WTC11 (cell line): ENCODE data around the gene ZFYVE19. TPM values are rescaled to one million over a fixed set of nuclear protein-coding genes. Genes with fewer than 3 reads are reported as not detected.
A peak's percentile ranks its signal among the peaks of the same experiment; 100 is the strongest.

Experiments
- ATAC-seq: fragments of 200-7000 bp; cut with Tn5 transposase; 2 replicates; pipeline ENCODE4 v1.10.0; 2021; ENCODE audit warnings: mild to moderate bottlenecking, moderate library complexity
- CTCF ChIA-PET: fragments of 300-600 bp; sonication (Branson Sonifier 250); formaldehyde crosslinking; loops from one replicate; lab custom pipeline; 2021; ENCODE audit warnings: antibody characterized with exemption; lab: Charles Lee
- POLR2A ChIA-PET: fragments of 350-600 bp; sonication (Branson Sonifier 250); formaldehyde crosslinking; loops from one replicate; lab custom pipeline; 2021; ENCODE audit warnings: antibody characterized with exemption; lab: Charles Lee
- DNase-seq: peaks from one replicate; pipeline ENCODE4 v3.0.0; 2021; ENCODE audit warnings: low spot score
- H3K27ac Mint-ChIP-seq: 2 replicates; pipeline ENCODE4 v1.8.0; 2021; ENCODE audit warnings: mixed read lengths
- H3K27me3 Mint-ChIP-seq: 2 replicates; pipeline ENCODE4 v1.8.0; 2021; ENCODE audit warnings: low read depth, mild to moderate bottlenecking, moderate library complexity, mixed read lengths
- H3K36me3 Mint-ChIP-seq: 2 replicates; pipeline ENCODE4 v1.8.0; 2021; ENCODE audit warnings: mixed read lengths
- H3K4me1 Mint-ChIP-seq: 2 replicates; pipeline ENCODE4 v1.8.0; 2022; ENCODE audit warnings: mixed read lengths
- H3K4me3 Mint-ChIP-seq: 2 replicates; pipeline ENCODE4 v1.8.0; 2021; ENCODE audit warnings: mild to moderate bottlenecking, moderate library complexity, mixed read lengths
- H3K9me3 Mint-ChIP-seq: 2 replicates; pipeline ENCODE4 v1.8.0; 2021; ENCODE audit warnings: mixed read lengths
- CBFB ChIP-seq: sonication (generic); formaldehyde crosslinking; IDR thresholded peaks from 2 replicates; pipeline ENCODE4 v1.8.1; 2022; ENCODE audit warnings: mild to moderate bottlenecking, low read depth, missing genetic modification reagents
- CREB1 ChIP-seq: sonication (generic); formaldehyde crosslinking; IDR thresholded peaks from 2 replicates; pipeline ENCODE4 v1.8.0; 2023; ENCODE audit warnings: mild to moderate bottlenecking, missing genetic modification reagents
- FOXP1 ChIP-seq: sonication (generic); formaldehyde crosslinking; IDR thresholded peaks from 2 replicates; pipeline ENCODE4 v1.8.0; 2022; ENCODE audit warnings: missing genetic modification reagents, mild to moderate bottlenecking, moderate library complexity, borderline replicate concordance
- GABPB1 ChIP-seq: sonication (generic); formaldehyde crosslinking; IDR thresholded peaks from 2 replicates; pipeline ENCODE4 v1.8.1; 2023; ENCODE audit warnings: mild to moderate bottlenecking, missing genetic modification reagents
- GRHL2 ChIP-seq: fragments of 250-450 bp; sonication (Bioruptor Pico); IDR thresholded peaks from 2 replicates; pipeline ENCODE4 v1.8.0; 2022; ENCODE audit warnings: mild to moderate bottlenecking, moderate library complexity; ENCODE audit not compliant: insufficient replicate concordance, severe bottlenecking
- RORB ChIP-seq: fragments of 250-450 bp; sonication (Bioruptor Pico); IDR thresholded peaks from 2 replicates; pipeline ENCODE4 v1.9.0; 2021; ENCODE audit warnings: mild to moderate bottlenecking
- SP1 ChIP-seq: sonication (generic); formaldehyde crosslinking; conservative IDR thresholded peaks from 2 replicates; pipeline ENCODE4 v1.8.1; 2022; ENCODE audit warnings: missing genetic modification reagents
- TEAD1 ChIP-seq: sonication (generic); formaldehyde crosslinking; IDR thresholded peaks from 2 replicates; pipeline ENCODE4 v1.8.0; 2022; ENCODE audit warnings: mild to moderate bottlenecking, missing genetic modification reagents
- total RNA-seq: library from RNA; stranded (reverse); gene quantifications from 3 replicates; pipeline ENCODE4 v1.2.3, GENCODE V29; 2021
- TF ChIP-seq, protein P1 (sequence below): fragments of 250-450 bp; sonication (Bioruptor Pico); IDR thresholded peaks from 2 replicates; pipeline ENCODE4 v1.9.0; 2021; ENCODE audit warnings: mild to moderate bottlenecking, borderline replicate concordance
- TF ChIP-seq, protein P2 (sequence below): sonication (generic); formaldehyde crosslinking; IDR thresholded peaks from 2 replicates; pipeline ENCODE4 v1.8.1; 2023; ENCODE audit warnings: mild to moderate bottlenecking, moderate library complexity, missing genetic modification reagents
- TF ChIP-seq, protein P3 (sequence below): sonication (generic); formaldehyde crosslinking; IDR thresholded peaks from 2 replicates; pipeline ENCODE4 v1.8.1; 2022; ENCODE audit warnings: low read depth, mild to moderate bottlenecking, moderate library complexity, missing genetic modification reagents, borderline replicate concordance
- TF ChIP-seq, protein P4 (sequence below): sonication (generic); formaldehyde crosslinking; IDR thresholded peaks from 2 replicates; pipeline ENCODE4 v1.8.1; 2022; ENCODE audit warnings: mild to moderate bottlenecking, moderate library complexity, missing genetic modification reagents
- TF ChIP-seq, protein P5 (sequence below): sonication (generic); formaldehyde crosslinking; conservative IDR thresholded peaks from 2 replicates; pipeline ENCODE4 v1.8.1; 2022; ENCODE audit warnings: mild to moderate bottlenecking, missing genetic modification reagents

ZFYVE19 gene
- total RNA-seq, 1 experiment from 2014 or later = 18.9 TPM

DNA sequence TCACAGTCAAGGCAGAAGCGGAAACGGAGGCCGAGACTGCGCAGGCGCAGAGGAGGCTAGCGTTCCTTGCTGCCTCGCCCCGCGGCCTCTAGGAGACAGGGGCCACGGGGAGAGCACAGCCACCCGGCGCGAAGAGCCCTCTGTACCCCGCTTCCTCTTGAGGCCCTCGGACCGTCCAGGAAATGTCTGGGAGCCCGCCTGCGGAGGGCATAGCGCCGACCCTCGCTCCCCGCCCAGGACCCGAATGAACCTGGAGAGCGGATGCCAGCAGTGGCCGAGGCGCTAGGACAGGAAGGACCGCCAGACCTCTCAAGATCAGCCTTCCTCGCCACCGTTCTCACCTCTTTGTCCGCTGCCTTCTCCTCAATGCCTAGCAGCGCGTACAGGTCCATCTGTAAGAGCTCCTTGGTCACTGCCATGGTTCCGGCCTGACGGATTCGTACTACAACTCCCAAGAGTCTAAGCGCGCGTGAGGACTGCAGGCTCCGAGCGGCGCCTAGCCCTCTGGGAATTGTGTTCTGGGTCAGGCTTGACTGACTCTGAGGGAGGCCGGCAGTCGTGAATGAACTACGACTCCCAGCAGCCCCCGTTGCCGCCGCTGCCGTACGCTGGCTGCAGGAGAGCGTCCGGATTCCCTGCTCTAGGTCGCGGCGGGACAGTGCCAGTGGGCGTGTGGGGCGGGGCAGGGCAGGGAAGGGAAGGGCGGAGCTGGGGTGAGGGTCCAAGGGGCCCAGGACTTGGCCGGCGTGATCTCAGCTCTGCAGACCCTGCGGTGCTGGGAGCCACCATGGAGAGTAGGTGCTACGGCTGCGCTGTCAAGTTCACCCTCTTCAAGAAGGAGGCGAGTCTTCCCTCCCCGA is at the start of gene ZFYVE19, which contains the start of gene DNAJC17 (continued):
- TF ChIP-seq, protein P1, sequence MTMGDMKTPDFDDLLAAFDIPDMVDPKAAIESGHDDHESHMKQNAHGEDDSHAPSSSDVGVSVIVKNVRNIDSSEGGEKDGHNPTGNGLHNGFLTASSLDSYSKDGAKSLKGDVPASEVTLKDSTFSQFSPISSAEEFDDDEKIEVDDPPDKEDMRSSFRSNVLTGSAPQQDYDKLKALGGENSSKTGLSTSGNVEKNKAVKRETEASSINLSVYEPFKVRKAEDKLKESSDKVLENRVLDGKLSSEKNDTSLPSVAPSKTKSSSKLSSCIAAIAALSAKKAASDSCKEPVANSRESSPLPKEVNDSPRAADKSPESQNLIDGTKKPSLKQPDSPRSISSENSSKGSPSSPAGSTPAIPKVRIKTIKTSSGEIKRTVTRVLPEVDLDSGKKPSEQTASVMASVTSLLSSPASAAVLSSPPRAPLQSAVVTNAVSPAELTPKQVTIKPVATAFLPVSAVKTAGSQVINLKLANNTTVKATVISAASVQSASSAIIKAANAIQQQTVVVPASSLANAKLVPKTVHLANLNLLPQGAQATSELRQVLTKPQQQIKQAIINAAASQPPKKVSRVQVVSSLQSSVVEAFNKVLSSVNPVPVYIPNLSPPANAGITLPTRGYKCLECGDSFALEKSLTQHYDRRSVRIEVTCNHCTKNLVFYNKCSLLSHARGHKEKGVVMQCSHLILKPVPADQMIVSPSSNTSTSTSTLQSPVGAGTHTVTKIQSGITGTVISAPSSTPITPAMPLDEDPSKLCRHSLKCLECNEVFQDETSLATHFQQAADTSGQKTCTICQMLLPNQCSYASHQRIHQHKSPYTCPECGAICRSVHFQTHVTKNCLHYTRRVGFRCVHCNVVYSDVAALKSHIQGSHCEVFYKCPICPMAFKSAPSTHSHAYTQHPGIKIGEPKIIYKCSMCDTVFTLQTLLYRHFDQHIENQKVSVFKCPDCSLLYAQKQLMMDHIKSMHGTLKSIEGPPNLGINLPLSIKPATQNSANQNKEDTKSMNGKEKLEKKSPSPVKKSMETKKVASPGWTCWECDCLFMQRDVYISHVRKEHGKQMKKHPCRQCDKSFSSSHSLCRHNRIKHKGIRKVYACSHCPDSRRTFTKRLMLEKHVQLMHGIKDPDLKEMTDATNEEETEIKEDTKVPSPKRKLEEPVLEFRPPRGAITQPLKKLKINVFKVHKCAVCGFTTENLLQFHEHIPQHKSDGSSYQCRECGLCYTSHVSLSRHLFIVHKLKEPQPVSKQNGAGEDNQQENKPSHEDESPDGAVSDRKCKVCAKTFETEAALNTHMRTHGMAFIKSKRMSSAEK = no peak
- TF ChIP-seq, protein P2, sequence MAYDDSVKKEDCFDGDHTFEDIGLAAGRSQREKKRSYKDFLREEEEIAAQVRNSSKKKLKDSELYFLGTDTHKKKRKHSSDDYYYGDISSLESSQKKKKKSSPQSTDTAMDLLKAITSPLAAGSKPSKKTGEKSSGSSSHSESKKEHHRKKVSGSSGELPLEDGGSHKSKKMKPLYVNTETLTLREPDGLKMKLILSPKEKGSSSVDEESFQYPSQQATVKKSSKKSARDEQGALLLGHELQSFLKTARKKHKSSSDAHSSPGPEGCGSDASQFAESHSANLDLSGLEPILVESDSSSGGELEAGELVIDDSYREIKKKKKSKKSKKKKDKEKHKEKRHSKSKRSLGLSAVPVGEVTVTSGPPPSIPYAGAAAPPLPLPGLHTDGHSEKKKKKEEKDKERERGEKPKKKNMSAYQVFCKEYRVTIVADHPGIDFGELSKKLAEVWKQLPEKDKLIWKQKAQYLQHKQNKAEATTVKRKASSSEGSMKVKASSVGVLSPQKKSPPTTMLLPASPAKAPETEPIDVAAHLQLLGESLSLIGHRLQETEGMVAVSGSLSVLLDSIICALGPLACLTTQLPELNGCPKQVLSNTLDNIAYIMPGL = peak; percentile 36; the same call in 1 of the 2 replicates
- peak; percentile 6 for TF ChIP-seq TEAD1 (CRISPR knock-in tag)

DNA sequence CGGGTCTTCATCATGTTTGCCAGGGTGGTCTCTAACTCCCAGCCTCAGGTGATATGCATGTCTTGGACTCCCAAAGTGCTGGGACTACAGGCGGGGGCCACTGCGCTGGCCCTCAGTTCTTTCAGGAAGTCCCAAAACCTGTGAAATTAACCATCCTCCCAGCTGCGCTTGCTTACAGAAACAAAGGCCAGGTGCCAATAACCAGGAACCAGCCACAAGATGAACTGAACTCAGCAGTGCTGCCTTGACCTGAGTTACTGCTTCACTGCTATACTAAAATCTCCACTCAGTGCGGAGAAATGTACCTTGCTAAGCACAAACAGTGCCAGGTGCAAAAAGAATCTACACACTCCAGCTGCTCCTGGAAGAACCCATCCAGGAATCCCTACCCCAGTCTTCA is 46.9 kb upstream of the ZFYVE19 start:
- TF ChIP-seq, protein P3, sequence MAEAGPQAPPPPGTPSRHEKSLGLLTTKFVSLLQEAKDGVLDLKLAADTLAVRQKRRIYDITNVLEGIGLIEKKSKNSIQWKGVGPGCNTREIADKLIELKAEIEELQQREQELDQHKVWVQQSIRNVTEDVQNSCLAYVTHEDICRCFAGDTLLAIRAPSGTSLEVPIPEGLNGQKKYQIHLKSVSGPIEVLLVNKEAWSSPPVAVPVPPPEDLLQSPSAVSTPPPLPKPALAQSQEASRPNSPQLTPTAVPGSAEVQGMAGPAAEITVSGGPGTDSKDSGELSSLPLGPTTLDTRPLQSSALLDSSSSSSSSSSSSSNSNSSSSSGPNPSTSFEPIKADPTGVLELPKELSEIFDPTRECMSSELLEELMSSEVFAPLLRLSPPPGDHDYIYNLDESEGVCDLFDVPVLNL (CRISPR knock-in tag) = no peak
- TF ChIP-seq GRHL2 (CRISPR knock-in tag) (no peak), RORB (no peak)
- TF ChIP-seq, all 79 proteins: peak for 0
- Mint-ChIP-seq H3K4me1 (peaks cover 15% of the 10 kb centered on the region), H3K27me3 (peaks cover 14% of the 10 kb centered on the region), H3K4me3 (no peak overlapping the region), H3K27ac (no peak overlapping the region), H3K36me3 (no peaks in the 10 kb centered on the region), H3K9me3 (no peaks in the 10 kb centered on the region)
- DNase-seq = no peak
- POLR2A ChIA-PET = no interaction called here
- ATAC-seq = no peak
- CTCF ChIA-PET = no interaction called here

DNA sequence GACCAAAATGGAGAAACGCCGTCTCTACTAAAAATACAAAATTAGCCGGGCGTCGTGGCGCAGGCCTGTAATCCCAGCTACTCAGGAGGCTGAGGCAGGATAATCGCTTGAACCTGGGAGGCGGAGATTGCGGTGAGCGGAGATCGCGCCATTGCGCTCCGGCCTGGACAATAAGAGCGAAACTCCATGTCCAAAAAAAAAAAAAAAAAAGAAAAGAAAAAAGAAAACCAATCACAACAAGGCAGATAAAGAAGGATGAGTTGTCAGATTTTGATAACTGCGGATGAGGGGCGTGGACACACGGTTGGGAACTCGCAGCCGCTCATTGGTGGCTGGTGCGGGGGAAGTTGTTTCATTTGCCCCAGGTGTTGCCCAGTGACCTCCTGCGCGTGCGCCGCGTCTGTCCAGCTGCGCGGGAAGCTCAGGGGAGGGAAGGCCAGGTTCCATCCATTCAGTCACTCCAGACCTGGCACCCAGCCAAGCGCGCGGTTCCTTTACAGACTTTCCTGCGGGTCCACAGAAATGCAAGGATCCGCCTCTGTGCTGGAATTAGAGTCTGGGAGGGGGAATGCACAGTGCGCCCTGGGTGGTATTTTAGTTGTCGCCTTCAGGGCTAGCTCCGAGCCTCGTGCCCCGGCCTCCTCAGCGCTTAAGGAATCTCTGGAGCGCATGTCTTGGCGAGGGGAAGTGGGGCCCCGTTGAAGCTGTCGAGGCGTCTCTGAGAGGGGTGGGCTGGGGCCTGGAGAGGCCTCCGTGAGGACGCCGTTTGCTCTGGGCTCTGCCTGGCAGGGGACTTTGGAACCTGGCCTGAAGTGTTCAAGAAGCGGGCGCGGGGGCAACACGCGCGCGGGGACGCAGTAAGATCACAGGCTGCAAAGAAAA is 43.7 kb upstream of the ZFYVE19 start:
- Mint-ChIP-seq H3K4me1 (peaks cover 31% of the 10 kb centered on the region), H3K9me3 (no peaks in the 10 kb centered on the region), H3K4me3 (peak overlapping the region; percentile 81), H3K27me3 (peaks cover 14% of the 10 kb centered on the region), H3K36me3 (no peaks in the 10 kb centered on the region), H3K27ac (no peak overlapping the region)
- ATAC-seq (peak; percentile 0; the same call in 1 of the 2 replicates), DNase-seq (peak; percentile 50)
- POLR2A ChIA-PET = interaction anchor here (1.0 to 1.9 kb wide), 2 partner anchors 81 to 108 kb away, joined by 3 to 8 read pairs; partner anchors contain the start of gene SPINT1
- 0 out of 2 replicates have a peak, but pooled peaks have one; percentile 10 for TF ChIP-seq FOXP1 (CRISPR knock-in tag)
- TF ChIP-seq GABPB1 (CRISPR knock-in tag) = peak; percentile 64
- TF ChIP-seq CBFB = no peak
- TF ChIP-seq, protein P4, sequence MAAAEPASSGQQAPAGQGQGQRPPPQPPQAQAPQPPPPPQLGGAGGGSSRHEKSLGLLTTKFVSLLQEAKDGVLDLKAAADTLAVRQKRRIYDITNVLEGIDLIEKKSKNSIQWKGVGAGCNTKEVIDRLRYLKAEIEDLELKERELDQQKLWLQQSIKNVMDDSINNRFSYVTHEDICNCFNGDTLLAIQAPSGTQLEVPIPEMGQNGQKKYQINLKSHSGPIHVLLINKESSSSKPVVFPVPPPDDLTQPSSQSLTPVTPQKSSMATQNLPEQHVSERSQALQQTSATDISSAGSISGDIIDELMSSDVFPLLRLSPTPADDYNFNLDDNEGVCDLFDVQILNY (CRISPR knock-in tag) = 0 out of 2 replicates have a peak, but pooled peaks have one; percentile 13
- TF ChIP-seq, protein P1 = no peak
- no peak for TF ChIP-seq CREB1 (CRISPR knock-in tag)
- TF ChIP-seq, protein P5, sequence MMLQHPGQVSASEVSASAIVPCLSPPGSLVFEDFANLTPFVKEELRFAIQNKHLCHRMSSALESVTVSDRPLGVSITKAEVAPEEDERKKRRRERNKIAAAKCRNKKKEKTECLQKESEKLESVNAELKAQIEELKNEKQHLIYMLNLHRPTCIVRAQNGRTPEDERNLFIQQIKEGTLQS (CRISPR knock-in tag) = no peak
- peak; percentile 12; the same call in 1 of the 2 replicates for TF ChIP-seq SP1 (CRISPR knock-in tag)
- CTCF ChIA-PET = interaction anchor here (0.9 to 7.8 kb wide), 17 partner anchors 16 to 173 kb away, joined by 3 to 60 read pairs (median 4); partner anchors contain the start of genes DNAJC17, RHOV, SPINT1 and VPS18
